GM12878 (cell line): ENCODE results near the gene IL20RA. TPM values are rescaled to one million over a fixed set of nuclear protein-coding genes. Genes with fewer than 3 reads are reported as not detected.

Experiments
- ATAC-seq: fragments of 200-7000 bp; cut with Tn5 transposase; 3 replicates; pipeline ENCODE4 v1.9.1; 2020; ENCODE audit warnings: mild to moderate bottlenecking, moderate library complexity
- BruUV-seq: library from RNA; stranded (reverse); fragments of 400-500 nt; replicated peaks from 2 replicates; lab custom pipeline; 2021; lab: Mats Ljungman, UMichigan
- CTCF ChIA-PET: fragments of 300-600 bp; sonication (Branson Sonifier 250); formaldehyde crosslinking; extraction: SDS; loops from one replicate; lab custom pipeline; 2021; ENCODE audit warnings: inconsistent platforms; lab: Yijun Ruan, JAX
- POLR2A ChIA-PET: fragments of 350-600 bp; formaldehyde crosslinking; extraction: SDS; loops from one replicate; lab custom pipeline; 2021; ENCODE audit warnings: inconsistent platforms; lab: Charles Lee
- RAD21 ChIA-PET: fragments of 300-600 bp; sonication (Branson Sonifier 250); formaldehyde crosslinking; loops from one replicate; lab custom pipeline; 2023; ENCODE audit warnings: antibody characterized with exemption; ENCODE audit not compliant: unreplicated experiment; lab: Charles Lee
- SMC1A ChIA-PET: fragments of 300-600 bp; sonication (Branson Sonifier 250); formaldehyde crosslinking; loops from one replicate; lab custom pipeline; 2023; ENCODE audit not compliant: unreplicated experiment, uncharacterized antibody; lab: Charles Lee
- DNase-seq: peaks from one replicate; pipeline ENCODE4 v3.0.0-alpha.2; 2011; ENCODE audit warnings: low read depth, low spot score
- FAIRE-seq: peaks from 3 replicates; lab custom pipeline; 2011; peaks lifted over from hg19 to GRCh38; lab: Jason Lieb, UNC
- H2AFZ ChIP-seq: 2 replicates; pipeline ENCODE4 v1.6.0; 2011; ENCODE audit warnings: low read depth, low read length, control low read depth; ENCODE audit not compliant: control insufficient read depth
- H3K27ac ChIP-seq: 2 replicates; pipeline ENCODE4 v1.5.1; 2011; ENCODE audit warnings: control low read depth; ENCODE audit not compliant: control insufficient read depth, insufficient read depth
- H3K27me3 ChIP-seq, 2 experiments: replicated peaks in 1 of 2; 2 replicates each; pipeline versions ENCODE4 v1.6.0 to v1.6.1; 2011; ENCODE audit warnings: low read length in 1 of 2; ENCODE audit not compliant: control insufficient read depth in 2 of 2, insufficient read depth in 2 of 2
- H3K36me3 ChIP-seq, 2 experiments: 2 replicates each; pipeline ENCODE4 v1.5.1; 2011; ENCODE audit warnings: low read length in 1 of 2; ENCODE audit not compliant: control insufficient read depth in 2 of 2, insufficient read depth in 2 of 2
- H3K4me1 ChIP-seq: 2 replicates; pipeline ENCODE4 v1.6.1; 2011; ENCODE audit warnings: mild to moderate bottlenecking, low read length, moderate library complexity, mixed read lengths; ENCODE audit not compliant: control insufficient read depth, insufficient read depth
- H3K4me2 ChIP-seq: 2 replicates; pipeline ENCODE4 v1.6.0; 2011; ENCODE audit warnings: control low read depth; ENCODE audit not compliant: control insufficient read depth, insufficient read depth
- H3K4me3 ChIP-seq: fragments of 200-600 bp; sonication (generic); 2 replicates; pipeline ENCODE4 v1.5.1; 2016
- H3K79me2 ChIP-seq: 2 replicates; pipeline ENCODE4 v1.6.0; 2011; ENCODE audit warnings: low read length; ENCODE audit not compliant: control insufficient read depth, insufficient read depth
- H3K9ac ChIP-seq: 2 replicates; pipeline ENCODE4 v1.8.0; 2011; ENCODE audit warnings: low read length, control low read depth, mixed read lengths; ENCODE audit not compliant: control insufficient read depth, insufficient read depth
- H3K9me3 ChIP-seq: replicated peaks from 3 replicates; pipeline ENCODE4 v1.5.1; 2011; ENCODE audit warnings: mild to moderate bottlenecking, low read length; ENCODE audit not compliant: control insufficient read depth, insufficient read depth
- H4K20me1 ChIP-seq: 2 replicates; pipeline ENCODE4 v1.6.0; 2011; ENCODE audit not compliant: control insufficient read depth, insufficient read depth
- BMI1 ChIP-seq: fragments of 450-650 bp; IDR thresholded peaks from 2 replicates; pipeline ENCODE4 v1.6.1; 2016; ENCODE audit warnings: mild to moderate bottlenecking, moderate library complexity, borderline replicate concordance
- CEBPZ ChIP-seq: fragments of 150-350 bp; IDR thresholded peaks from 2 replicates; pipeline ENCODE4 v1.6.1; 2016; ENCODE audit warnings: low read depth, low read length
- IRF3 ChIP-seq: fragments of 450-650 bp; IDR thresholded peaks from 2 replicates; pipeline ENCODE4 v1.6.1; 2014; ENCODE audit warnings: mild to moderate bottlenecking
- NBN ChIP-seq: fragments of 450-650 bp; IDR thresholded peaks from 2 replicates; pipeline ENCODE4 v1.6.1; 2016
- ZBED1 ChIP-seq: IDR thresholded peaks from 2 replicates; pipeline ENCODE4 v1.6.1; 2016; ENCODE audit warnings: borderline replicate concordance
- WGBS: methylation state at CpG from one replicate; pipeline ENCODE4 v1.1.6; 2016; ENCODE audit warnings: low lambda C conversion rate; ENCODE audit not compliant: insufficient replicate concordance, insufficient coverage; ENCODE audit errors: missing lambda C conversion rate; 5-methylcytosine and 5-hydroxymethylcytosine counted together
- in situ Hi-C: fragments of 300-500 bp; cut with MboI; formaldehyde crosslinking; loops from 9 replicates; pipeline ENCODE4 v1.14.3; 2018; ENCODE audit warnings: mixed read lengths
- intact Hi-C: fragments of 100-400 bp; cut with micrococcal nuclease; formaldehyde crosslinking; loops from one replicate; pipeline ENCODE4 v1.14.2; 2022; ENCODE audit not compliant: unreplicated experiment
- polyA plus RNA-seq, 11 experiments: library from polyadenylated mRNA; depleted of rRNA in 4 of 11; unstranded in 6 of 11; stranded (reverse) in 5 of 11; fragments of >200 nt; fragmentation: Nextera tagmentation in 4 of 11; fragmentation: Illumina TruSeq in 1 of 11; extraction: Ambion mirVana in 4 of 11; extraction: Trizol in 1 of 11; gene quantifications; 1 replicate in 1 of 11; 2 replicates in 10 of 11; pipeline versions ENCODE4 v1.2.1 to v1.2.3, GENCODE V29; 2011 to 2016; ENCODE audit warnings: inconsistent platforms in 2 of 11, missing spikeins in 2 of 11, low read depth in 1 of 11
- total RNA-seq, 4 experiments: library from RNA; depleted of rRNA in 3 of 4; stranded (reverse); fragments of >200 nt in 3 of 4; fragmentation: Illumina TruSeq in 1 of 4; extraction: Trizol in 1 of 4; gene quantifications; 2 replicates each; pipeline versions ENCODE4 v1.2.1 to v1.2.3, GENCODE V29; 2013 to 2021
- TF ChIP-seq, protein P1 (sequence below): fragments of 450-650 bp; formaldehyde crosslinking; IDR thresholded peaks from 2 replicates; pipeline ENCODE4 v1.5.0; 2022; ENCODE audit warnings: mild to moderate bottlenecking, missing genetic modification characterization
- TF ChIP-seq, protein P2 (sequence below): fragments of 450-650 bp; IDR thresholded peaks from 2 replicates; pipeline ENCODE4 v1.6.1; 2016; ENCODE audit warnings: mild to moderate bottlenecking
- TF ChIP-seq, protein P3 (sequence below): IDR thresholded peaks from 2 replicates; pipeline ENCODE4 v1.6.1; 2012; ENCODE audit warnings: low read depth, low read length, improper control_type of control experiment

Gene IL20RA
- total and polyA plus RNA-seq, 10 of the 15 experiments (the other 5 are each of a cell fraction or from before 2014, with no cell fraction given), result 0.02 to 0.16 (median 0.09) TPM; not detected in 3

DNA sequence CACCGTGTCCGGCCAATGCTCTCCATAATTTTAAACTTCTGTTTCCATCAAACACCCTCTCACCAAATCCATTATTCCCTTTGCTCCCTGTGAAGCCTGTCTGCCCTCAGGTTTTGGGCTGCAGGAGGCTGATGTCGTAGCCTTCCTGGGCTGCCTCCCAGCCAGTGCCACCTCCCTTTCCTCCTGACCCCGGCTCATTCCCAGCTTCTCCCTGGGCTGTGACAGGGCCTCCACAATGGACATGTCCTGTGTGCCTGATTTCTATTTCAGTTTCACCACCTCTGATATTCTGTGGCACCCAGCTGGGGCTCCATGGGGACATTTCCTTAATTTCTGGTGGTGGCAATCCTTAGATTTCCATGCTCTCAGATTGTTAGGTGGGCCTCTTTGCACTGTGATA lies 28.8 kb downstream of the IL20RA start:
- in situ Hi-C loops (no loop called here), intact Hi-C loops (no loop called here)
- no TSS peak for BruUV-seq
- H3K27me3 ChIP-seq, result peaks cover 0 to 3% of the 10 kb centered on the region in 2 experiments; a peak in 1 of 4 replicates
- CTCF ChIA-PET, result interaction anchor here (0.6 to 1.1 kb wide), 4 partner anchors 7 to 172 kb away, joined by 3 to 5 read pairs (median 3); no protein-coding TSS in a partner anchor
- no peaks in the 10 kb centered on the region for H3K36me3 ChIP-seq
- no peak for TF ChIP-seq NBN
- TF ChIP-seq CEBPZ, result no peak
- TF ChIP-seq, protein P1, sequence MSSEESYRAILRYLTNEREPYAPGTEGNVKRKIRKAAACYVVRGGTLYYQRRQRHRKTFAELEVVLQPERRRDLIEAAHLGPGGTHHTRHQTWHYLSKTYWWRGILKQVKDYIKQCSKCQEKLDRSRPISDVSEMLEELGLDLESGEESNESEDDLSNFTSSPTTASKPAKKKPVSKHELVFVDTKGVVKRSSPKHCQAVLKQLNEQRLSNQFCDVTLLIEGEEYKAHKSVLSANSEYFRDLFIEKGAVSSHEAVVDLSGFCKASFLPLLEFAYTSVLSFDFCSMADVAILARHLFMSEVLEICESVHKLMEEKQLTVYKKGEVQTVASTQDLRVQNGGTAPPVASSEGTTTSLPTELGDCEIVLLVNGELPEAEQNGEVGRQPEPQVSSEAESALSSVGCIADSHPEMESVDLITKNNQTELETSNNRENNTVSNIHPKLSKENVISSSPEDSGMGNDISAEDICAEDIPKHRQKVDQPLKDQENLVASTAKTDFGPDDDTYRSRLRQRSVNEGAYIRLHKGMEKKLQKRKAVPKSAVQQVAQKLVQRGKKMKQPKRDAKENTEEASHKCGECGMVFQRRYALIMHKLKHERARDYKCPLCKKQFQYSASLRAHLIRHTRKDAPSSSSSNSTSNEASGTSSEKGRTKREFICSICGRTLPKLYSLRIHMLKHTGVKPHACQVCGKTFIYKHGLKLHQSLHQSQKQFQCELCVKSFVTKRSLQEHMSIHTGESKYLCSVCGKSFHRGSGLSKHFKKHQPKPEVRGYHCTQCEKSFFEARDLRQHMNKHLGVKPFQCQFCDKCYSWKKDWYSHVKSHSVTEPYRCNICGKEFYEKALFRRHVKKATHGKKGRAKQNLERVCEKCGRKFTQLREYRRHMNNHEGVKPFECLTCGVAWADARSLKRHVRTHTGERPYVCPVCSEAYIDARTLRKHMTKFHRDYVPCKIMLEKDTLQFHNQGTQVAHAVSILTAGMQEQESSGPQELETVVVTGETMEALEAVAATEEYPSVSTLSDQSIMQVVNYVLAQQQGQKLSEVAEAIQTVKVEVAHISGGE (CRISPR knock-in tag), result no peak
- TF ChIP-seq IRF3, result no peak
- TF ChIP-seq, protein P2, sequence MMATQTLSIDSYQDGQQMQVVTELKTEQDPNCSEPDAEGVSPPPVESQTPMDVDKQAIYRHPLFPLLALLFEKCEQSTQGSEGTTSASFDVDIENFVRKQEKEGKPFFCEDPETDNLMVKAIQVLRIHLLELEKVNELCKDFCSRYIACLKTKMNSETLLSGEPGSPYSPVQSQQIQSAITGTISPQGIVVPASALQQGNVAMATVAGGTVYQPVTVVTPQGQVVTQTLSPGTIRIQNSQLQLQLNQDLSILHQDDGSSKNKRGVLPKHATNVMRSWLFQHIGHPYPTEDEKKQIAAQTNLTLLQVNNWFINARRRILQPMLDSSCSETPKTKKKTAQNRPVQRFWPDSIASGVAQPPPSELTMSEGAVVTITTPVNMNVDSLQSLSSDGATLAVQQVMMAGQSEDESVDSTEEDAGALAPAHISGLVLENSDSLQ, result no peak
- TF ChIP-seq, protein P3, sequence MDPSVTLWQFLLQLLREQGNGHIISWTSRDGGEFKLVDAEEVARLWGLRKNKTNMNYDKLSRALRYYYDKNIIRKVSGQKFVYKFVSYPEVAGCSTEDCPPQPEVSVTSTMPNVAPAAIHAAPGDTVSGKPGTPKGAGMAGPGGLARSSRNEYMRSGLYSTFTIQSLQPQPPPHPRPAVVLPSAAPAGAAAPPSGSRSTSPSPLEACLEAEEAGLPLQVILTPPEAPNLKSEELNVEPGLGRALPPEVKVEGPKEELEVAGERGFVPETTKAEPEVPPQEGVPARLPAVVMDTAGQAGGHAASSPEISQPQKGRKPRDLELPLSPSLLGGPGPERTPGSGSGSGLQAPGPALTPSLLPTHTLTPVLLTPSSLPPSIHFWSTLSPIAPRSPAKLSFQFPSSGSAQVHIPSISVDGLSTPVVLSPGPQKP, result no peak
- no peak for TF ChIP-seq ZBED1
- TF ChIP-seq BMI1, result no peak
- no peak for ATAC-seq
- POLR2A ChIA-PET, result interaction anchor here (0.6 kb wide), 1 partner anchor 1300 kb away, joined by 3 read pairs; no protein-coding TSS in a partner anchor
- no peak overlapping the region for H3K4me2 ChIP-seq
- FAIRE-seq, result no peak
- no peak overlapping the region for H3K9ac ChIP-seq
- 76% methylated on average over 4 of the region's 4 CpGs for WGBS
- no peaks in the 10 kb centered on the region for H4K20me1 ChIP-seq
- no peak for DNase-seq
- H3K4me1 ChIP-seq, result no peaks in the 10 kb centered on the region
- no peak overlapping the region for H3K4me3 ChIP-seq
- no peaks in the 10 kb centered on the region for H3K9me3 ChIP-seq
- H2AFZ ChIP-seq, result no peak overlapping the region
- SMC1A ChIA-PET, result interaction anchor here (1.3 kb wide), 1 partner anchor 545 kb away, joined by 3 read pairs; no protein-coding TSS in a partner anchor
- H3K79me2 ChIP-seq, result no peaks in the 10 kb centered on the region
- RAD21 ChIA-PET, result no interaction called here
- no peak overlapping the region for H3K27ac ChIP-seq
